NB4 (cell line): ENCODE data around the gene CDRT4.

Experiments used
- POLR2A ChIP-seq: IDR thresholded peaks from 2 replicates; pipeline ENCODE4 v1.6.1; 2011; ENCODE audit warnings: mild to moderate bottlenecking; ENCODE audit not compliant: insufficient read length; ENCODE audit errors: extremely low read depth
- TF ChIP-seq, protein P1 (sequence below): IDR thresholded peaks from one replicate; pipeline ENCODE4 v1.5.1; 2012; ENCODE audit warnings: low read depth, low read length

DNA sequence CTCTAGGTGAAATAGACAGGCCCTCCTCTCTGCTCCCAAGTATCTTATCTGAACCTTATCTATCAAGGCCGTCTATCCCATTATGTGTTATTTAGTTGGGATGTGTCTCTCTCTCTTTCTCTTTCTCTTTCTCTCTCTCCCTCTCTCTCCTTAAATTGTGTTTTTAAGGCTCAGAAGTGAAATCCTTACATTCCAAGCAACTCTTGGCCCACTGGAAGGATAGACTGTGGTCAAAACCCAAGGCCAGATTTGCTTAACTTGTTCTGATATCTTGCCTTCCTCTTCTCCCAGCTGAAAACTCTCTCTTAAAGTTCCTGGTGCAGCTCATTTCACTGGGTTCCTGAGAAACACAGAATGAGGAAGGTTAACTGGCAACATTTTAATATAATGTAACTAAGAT is 14.7 kb downstream of the CDRT4 start:
- TF ChIP-seq, protein P1, sequence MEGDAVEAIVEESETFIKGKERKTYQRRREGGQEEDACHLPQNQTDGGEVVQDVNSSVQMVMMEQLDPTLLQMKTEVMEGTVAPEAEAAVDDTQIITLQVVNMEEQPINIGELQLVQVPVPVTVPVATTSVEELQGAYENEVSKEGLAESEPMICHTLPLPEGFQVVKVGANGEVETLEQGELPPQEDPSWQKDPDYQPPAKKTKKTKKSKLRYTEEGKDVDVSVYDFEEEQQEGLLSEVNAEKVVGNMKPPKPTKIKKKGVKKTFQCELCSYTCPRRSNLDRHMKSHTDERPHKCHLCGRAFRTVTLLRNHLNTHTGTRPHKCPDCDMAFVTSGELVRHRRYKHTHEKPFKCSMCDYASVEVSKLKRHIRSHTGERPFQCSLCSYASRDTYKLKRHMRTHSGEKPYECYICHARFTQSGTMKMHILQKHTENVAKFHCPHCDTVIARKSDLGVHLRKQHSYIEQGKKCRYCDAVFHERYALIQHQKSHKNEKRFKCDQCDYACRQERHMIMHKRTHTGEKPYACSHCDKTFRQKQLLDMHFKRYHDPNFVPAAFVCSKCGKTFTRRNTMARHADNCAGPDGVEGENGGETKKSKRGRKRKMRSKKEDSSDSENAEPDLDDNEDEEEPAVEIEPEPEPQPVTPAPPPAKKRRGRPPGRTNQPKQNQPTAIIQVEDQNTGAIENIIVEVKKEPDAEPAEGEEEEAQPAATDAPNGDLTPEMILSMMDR: no peak
- TF ChIP-seq POLR2A: no peak
